GM12878 (cell line): Measurements from ENCODE around the gene TTC9C. TPM values are rescaled to one million over a fixed set of nuclear protein-coding genes. Genes with fewer than 3 reads are reported as not detected.

Source experiments
- ATF7 ChIP-seq: fragments of 450-650 bp; IDR thresholded peaks from 2 replicates; pipeline ENCODE4 v1.6.1; 2016; ENCODE audit warnings: low read depth, mild to moderate bottlenecking
- DPF2 ChIP-seq: fragments of 450-650 bp; IDR thresholded peaks from 2 replicates; pipeline ENCODE4 v1.6.1; 2017; ENCODE audit warnings: mild to moderate bottlenecking
- EED ChIP-seq: sonication (generic); IDR thresholded peaks from 2 replicates; pipeline ENCODE4 v1.6.1; 2016; ENCODE audit warnings: antibody characterized with exemption, low read depth
- KAT2A ChIP-seq: conservative IDR thresholded peaks from 2 replicates; pipeline ENCODE4 v1.6.1; 2011; ENCODE audit warnings: low read depth, low read length; ENCODE audit not compliant: control insufficient read depth
- NRF1 ChIP-seq: conservative IDR thresholded peaks from 2 replicates; pipeline ENCODE4 v1.6.1; 2011; ENCODE audit warnings: mild to moderate bottlenecking, low read depth, low read length, improper control_type of control experiment
- PAX5 ChIP-seq: IDR thresholded peaks from 2 replicates; pipeline ENCODE4 v1.6.1; 2011; ENCODE audit warnings: low read depth, low read length, borderline replicate concordance
- POLR2A ChIP-seq: IDR thresholded peaks from 2 replicates; pipeline ENCODE4 v1.6.1; 2011; ENCODE audit warnings: low read depth, mild to moderate bottlenecking, low read length
- RB1 ChIP-seq: fragments of 450-650 bp; formaldehyde crosslinking; IDR thresholded peaks from 2 replicates; pipeline ENCODE4 v1.6.1; 2017; ENCODE audit warnings: mild to moderate bottlenecking, borderline replicate concordance
- RFX5 ChIP-seq: IDR thresholded peaks from 2 replicates; pipeline ENCODE4 v1.6.1; 2011; ENCODE audit warnings: low read depth, low read length, improper control_type of control experiment
- ZNF217 ChIP-seq: fragments of 450-650 bp; IDR thresholded peaks from 2 replicates; pipeline ENCODE4 v1.6.1; 2017; ENCODE audit warnings: antibody characterized with exemption, mild to moderate bottlenecking
- polyA plus RNA-seq, 11 experiments: library from polyadenylated mRNA; depleted of rRNA in 4 of 11; unstranded in 6 of 11; stranded (reverse) in 5 of 11; fragments of >200 nt; fragmentation: Nextera tagmentation in 4 of 11; fragmentation: Illumina TruSeq in 1 of 11; extraction: Ambion mirVana in 4 of 11; extraction: Trizol in 1 of 11; gene quantifications; 1 replicate in 1 of 11; 2 replicates in 10 of 11; pipeline versions ENCODE4 v1.2.1 to v1.2.3, GENCODE V29; 2011 to 2016; ENCODE audit warnings: inconsistent platforms in 2 of 11, missing spikeins in 2 of 11, low read depth in 1 of 11
- total RNA-seq, 4 experiments: library from RNA; depleted of rRNA in 3 of 4; stranded (reverse); fragments of >200 nt in 3 of 4; fragmentation: Illumina TruSeq in 1 of 4; extraction: Trizol in 1 of 4; gene quantifications; 2 replicates each; pipeline versions ENCODE4 v1.2.1 to v1.2.3, GENCODE V29; 2013 to 2021
- TF ChIP-seq, protein P1 (sequence below): fragments of 450-650 bp; IDR thresholded peaks from 2 replicates; pipeline ENCODE4 v1.6.1; 2017; ENCODE audit warnings: antibody characterized with exemption, mild to moderate bottlenecking, moderate library complexity
- TF ChIP-seq, protein P2 (sequence below), 3 experiments: IDR thresholded peaks in 2 of 3; conservative IDR thresholded peaks in 1 of 3; 2 replicates each; pipeline ENCODE4 v1.5.1; 2011; ENCODE audit warnings: low read depth in 3 of 3, low read length in 3 of 3, mild to moderate bottlenecking in 3 of 3, control low read depth in 2 of 3, moderate library complexity in 2 of 3, inconsistent platforms in 1 of 3, mixed read lengths in 1 of 3; ENCODE audit not compliant: control insufficient read depth in 2 of 3, insufficient read depth in 1 of 3; ENCODE audit errors: extremely low read depth in 1 of 3
- TF ChIP-seq, protein P3 (sequence below): IDR thresholded peaks from 2 replicates; pipeline ENCODE4 v1.6.1; 2012; ENCODE audit warnings: low read depth, low read length, improper control_type of control experiment
- TF ChIP-seq, protein P4 (sequence below): fragments of 450-650 bp; IDR thresholded peaks from 2 replicates; pipeline ENCODE4 v1.6.1; 2017; ENCODE audit warnings: low read depth, mild to moderate bottlenecking, moderate library complexity
- TF ChIP-seq, protein P5 (sequence below): fragments of 450-650 bp; IDR thresholded peaks from 2 replicates; pipeline ENCODE4 v1.6.1; 2014; ENCODE audit warnings: mild to moderate bottlenecking
- TF ChIP-seq, protein P6 (sequence below): fragments of 450-650 bp; IDR thresholded peaks from 2 replicates; pipeline ENCODE4 v1.6.1; 2016; ENCODE audit warnings: mild to moderate bottlenecking

Gene TTC9C
- total and polyA plus RNA-seq, 10 of the 15 experiments (the other 5 are each of a cell fraction or from before 2014, with no cell fraction given), result 42.0 to 72.3 (median 50.4) TPM

DNA sequence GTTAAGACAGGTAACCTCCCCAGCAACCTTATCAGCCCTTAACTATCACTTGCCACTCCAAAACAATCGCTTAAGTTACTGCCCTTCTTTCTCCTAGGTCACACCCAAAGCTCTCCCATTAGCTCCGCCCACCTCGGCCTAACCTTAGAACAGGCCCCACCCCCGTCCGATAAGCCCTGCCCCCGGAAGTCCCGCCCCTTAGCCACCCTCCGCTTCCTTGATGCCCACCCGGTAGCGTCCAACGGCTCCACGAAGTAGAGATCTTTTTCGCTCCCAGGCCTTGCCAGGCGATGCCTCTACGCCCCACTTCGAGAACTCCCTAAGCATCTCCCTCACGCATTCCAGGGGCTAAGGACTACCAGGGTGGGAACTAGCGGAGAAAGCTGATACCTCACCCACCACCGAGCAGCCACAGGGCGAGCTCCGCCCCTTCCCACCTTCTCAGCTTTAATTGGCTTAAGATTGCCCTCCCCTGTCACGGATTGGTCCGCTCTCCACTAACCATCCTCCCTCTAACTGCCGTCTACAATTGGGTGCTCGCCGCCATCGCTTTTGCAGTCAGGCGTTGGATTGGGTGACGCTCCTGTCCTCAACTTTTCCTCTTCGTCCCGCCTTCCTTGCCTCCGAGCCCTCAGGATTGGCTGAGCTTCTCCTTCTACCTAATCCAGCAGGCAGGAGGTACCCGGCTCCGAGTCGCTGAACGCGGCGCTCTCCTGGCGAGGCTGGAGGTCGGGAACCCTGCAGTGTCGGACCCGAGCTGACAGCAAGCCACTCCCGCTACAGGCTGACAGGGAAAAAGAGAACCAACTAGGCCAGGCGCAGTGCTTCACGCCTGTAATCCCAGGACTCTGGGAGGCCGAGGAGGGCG is 25.7 kb downstream of the TTC9C start, which contains the start of gene ZBTB3 (continued):
- TF ChIP-seq, protein P1, sequence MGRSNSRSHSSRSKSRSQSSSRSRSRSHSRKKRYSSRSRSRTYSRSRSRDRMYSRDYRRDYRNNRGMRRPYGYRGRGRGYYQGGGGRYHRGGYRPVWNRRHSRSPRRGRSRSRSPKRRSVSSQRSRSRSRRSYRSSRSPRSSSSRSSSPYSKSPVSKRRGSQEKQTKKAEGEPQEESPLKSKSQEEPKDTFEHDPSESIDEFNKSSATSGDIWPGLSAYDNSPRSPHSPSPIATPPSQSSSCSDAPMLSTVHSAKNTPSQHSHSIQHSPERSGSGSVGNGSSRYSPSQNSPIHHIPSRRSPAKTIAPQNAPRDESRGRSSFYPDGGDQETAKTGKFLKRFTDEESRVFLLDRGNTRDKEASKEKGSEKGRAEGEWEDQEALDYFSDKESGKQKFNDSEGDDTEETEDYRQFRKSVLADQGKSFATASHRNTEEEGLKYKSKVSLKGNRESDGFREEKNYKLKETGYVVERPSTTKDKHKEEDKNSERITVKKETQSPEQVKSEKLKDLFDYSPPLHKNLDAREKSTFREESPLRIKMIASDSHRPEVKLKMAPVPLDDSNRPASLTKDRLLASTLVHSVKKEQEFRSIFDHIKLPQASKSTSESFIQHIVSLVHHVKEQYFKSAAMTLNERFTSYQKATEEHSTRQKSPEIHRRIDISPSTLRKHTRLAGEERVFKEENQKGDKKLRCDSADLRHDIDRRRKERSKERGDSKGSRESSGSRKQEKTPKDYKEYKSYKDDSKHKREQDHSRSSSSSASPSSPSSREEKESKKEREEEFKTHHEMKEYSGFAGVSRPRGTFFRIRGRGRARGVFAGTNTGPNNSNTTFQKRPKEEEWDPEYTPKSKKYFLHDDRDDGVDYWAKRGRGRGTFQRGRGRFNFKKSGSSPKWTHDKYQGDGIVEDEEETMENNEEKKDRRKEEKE, result no peak
- TF ChIP-seq, protein P2, sequence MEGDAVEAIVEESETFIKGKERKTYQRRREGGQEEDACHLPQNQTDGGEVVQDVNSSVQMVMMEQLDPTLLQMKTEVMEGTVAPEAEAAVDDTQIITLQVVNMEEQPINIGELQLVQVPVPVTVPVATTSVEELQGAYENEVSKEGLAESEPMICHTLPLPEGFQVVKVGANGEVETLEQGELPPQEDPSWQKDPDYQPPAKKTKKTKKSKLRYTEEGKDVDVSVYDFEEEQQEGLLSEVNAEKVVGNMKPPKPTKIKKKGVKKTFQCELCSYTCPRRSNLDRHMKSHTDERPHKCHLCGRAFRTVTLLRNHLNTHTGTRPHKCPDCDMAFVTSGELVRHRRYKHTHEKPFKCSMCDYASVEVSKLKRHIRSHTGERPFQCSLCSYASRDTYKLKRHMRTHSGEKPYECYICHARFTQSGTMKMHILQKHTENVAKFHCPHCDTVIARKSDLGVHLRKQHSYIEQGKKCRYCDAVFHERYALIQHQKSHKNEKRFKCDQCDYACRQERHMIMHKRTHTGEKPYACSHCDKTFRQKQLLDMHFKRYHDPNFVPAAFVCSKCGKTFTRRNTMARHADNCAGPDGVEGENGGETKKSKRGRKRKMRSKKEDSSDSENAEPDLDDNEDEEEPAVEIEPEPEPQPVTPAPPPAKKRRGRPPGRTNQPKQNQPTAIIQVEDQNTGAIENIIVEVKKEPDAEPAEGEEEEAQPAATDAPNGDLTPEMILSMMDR (IDR thresholded peaks at IDR 0.05 in 2 of 3, conservative IDR thresholded peaks at IDR 0.05 in 1 of 3; ENCODE audit: control insufficient read depth in 2 of 3, extremely low read depth in 1 of 3, insufficient read depth in 1 of 3, low read depth in 3 of 3, low read length in 3 of 3), result no peak
- TF ChIP-seq DPF2 (peak; percentile 64), ATF7 (peak; percentile 52), POLR2A (peak; percentile 85), RFX5 (no peak), ZNF217 (no peak; the same call in none of the 2 replicates), EED (0 out of 2 replicates have a peak, but pooled peaks have one; percentile 15), RB1 (no peak; the same call in 1 of the 2 replicates), PAX5 (no peak), KAT2A (no peak), NRF1 (no peak)
- TF ChIP-seq, protein P3, sequence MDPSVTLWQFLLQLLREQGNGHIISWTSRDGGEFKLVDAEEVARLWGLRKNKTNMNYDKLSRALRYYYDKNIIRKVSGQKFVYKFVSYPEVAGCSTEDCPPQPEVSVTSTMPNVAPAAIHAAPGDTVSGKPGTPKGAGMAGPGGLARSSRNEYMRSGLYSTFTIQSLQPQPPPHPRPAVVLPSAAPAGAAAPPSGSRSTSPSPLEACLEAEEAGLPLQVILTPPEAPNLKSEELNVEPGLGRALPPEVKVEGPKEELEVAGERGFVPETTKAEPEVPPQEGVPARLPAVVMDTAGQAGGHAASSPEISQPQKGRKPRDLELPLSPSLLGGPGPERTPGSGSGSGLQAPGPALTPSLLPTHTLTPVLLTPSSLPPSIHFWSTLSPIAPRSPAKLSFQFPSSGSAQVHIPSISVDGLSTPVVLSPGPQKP, result no peak
- TF ChIP-seq, protein P4, sequence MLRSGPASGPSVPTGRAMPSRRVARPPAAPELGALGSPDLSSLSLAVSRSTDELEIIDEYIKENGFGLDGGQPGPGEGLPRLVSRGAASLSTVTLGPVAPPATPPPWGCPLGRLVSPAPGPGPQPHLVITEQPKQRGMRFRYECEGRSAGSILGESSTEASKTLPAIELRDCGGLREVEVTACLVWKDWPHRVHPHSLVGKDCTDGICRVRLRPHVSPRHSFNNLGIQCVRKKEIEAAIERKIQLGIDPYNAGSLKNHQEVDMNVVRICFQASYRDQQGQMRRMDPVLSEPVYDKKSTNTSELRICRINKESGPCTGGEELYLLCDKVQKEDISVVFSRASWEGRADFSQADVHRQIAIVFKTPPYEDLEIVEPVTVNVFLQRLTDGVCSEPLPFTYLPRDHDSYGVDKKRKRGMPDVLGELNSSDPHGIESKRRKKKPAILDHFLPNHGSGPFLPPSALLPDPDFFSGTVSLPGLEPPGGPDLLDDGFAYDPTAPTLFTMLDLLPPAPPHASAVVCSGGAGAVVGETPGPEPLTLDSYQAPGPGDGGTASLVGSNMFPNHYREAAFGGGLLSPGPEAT, result peak; percentile 49; the same call in 1 of the 2 replicates
- TF ChIP-seq, protein P5, sequence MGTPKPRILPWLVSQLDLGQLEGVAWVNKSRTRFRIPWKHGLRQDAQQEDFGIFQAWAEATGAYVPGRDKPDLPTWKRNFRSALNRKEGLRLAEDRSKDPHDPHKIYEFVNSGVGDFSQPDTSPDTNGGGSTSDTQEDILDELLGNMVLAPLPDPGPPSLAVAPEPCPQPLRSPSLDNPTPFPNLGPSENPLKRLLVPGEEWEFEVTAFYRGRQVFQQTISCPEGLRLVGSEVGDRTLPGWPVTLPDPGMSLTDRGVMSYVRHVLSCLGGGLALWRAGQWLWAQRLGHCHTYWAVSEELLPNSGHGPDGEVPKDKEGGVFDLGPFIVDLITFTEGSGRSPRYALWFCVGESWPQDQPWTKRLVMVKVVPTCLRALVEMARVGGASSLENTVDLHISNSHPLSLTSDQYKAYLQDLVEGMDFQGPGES, result peak; percentile 95
- TF ChIP-seq, protein P6, sequence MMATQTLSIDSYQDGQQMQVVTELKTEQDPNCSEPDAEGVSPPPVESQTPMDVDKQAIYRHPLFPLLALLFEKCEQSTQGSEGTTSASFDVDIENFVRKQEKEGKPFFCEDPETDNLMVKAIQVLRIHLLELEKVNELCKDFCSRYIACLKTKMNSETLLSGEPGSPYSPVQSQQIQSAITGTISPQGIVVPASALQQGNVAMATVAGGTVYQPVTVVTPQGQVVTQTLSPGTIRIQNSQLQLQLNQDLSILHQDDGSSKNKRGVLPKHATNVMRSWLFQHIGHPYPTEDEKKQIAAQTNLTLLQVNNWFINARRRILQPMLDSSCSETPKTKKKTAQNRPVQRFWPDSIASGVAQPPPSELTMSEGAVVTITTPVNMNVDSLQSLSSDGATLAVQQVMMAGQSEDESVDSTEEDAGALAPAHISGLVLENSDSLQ, result peak; percentile 99
